Measurements from ENCODE around the gene CHST15. TPM values are rescaled to one million over a fixed set of nuclear protein-coding genes. Genes with fewer than 3 reads are reported as not detected.

Gene CHST15
- polyA plus RNA-seq, 1 experiment, result 3.2 TPM

GRCh38 chr10:123988694-123989093 lies 104.7 kb downstream of the CHST15 start:
- H3K27ac ChIP-seq (ENCODE audit: low read depth, low read length), result no peak overlapping the region
- POLR2A ChIA-PET, result no interaction called here
- H3K27me3 ChIP-seq (ENCODE audit: control insufficient read depth, insufficient read depth, low read length), result peaks cover 13% of the 10 kb centered on the region
- TF ChIP-seq, protein P1, sequence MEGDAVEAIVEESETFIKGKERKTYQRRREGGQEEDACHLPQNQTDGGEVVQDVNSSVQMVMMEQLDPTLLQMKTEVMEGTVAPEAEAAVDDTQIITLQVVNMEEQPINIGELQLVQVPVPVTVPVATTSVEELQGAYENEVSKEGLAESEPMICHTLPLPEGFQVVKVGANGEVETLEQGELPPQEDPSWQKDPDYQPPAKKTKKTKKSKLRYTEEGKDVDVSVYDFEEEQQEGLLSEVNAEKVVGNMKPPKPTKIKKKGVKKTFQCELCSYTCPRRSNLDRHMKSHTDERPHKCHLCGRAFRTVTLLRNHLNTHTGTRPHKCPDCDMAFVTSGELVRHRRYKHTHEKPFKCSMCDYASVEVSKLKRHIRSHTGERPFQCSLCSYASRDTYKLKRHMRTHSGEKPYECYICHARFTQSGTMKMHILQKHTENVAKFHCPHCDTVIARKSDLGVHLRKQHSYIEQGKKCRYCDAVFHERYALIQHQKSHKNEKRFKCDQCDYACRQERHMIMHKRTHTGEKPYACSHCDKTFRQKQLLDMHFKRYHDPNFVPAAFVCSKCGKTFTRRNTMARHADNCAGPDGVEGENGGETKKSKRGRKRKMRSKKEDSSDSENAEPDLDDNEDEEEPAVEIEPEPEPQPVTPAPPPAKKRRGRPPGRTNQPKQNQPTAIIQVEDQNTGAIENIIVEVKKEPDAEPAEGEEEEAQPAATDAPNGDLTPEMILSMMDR (IDR thresholded peaks at IDR 0.05; ENCODE audit: low read depth, low read length), result no peak
- no peaks in the 10 kb centered on the region for H3K9me3 ChIP-seq (ENCODE audit: control insufficient read depth, insufficient read depth, low read length)
- CTCF ChIA-PET, result interaction anchor here (0.8 kb wide), 1 partner anchor 400 kb away, joined by 3 read pairs; no protein-coding TSS in a partner anchor
- no peak overlapping the region for H3K4me3 ChIP-seq (ENCODE audit: low read depth, low read length)
- no peak for DNase-seq (ENCODE audit: low read depth, low spot score)

- ChIA-PET POLR2A (no interaction called here), CTCF (no interaction called here)
- H3K4me3 ChIP-seq (ENCODE audit: low read depth, low read length), result no peak overlapping the region
- DNase-seq (ENCODE audit: low read depth, low spot score), result no peak
- H3K9me3 ChIP-seq (ENCODE audit: control insufficient read depth, insufficient read depth, low read length), result no peaks in the 10 kb centered on the region
- H3K27me3 ChIP-seq (ENCODE audit: control insufficient read depth, insufficient read depth, low read length), result peaks cover 13% of the 10 kb centered on the region
- TF ChIP-seq, protein P1 (IDR thresholded peaks at IDR 0.05; ENCODE audit: low read depth, low read length), result no peak
- H3K27ac ChIP-seq (ENCODE audit: low read depth, low read length), result no peak overlapping the region
Measured at GRCh38 chr10:123986736-123987135, 106.7 kb downstream of the CHST15 start.

DNA sequence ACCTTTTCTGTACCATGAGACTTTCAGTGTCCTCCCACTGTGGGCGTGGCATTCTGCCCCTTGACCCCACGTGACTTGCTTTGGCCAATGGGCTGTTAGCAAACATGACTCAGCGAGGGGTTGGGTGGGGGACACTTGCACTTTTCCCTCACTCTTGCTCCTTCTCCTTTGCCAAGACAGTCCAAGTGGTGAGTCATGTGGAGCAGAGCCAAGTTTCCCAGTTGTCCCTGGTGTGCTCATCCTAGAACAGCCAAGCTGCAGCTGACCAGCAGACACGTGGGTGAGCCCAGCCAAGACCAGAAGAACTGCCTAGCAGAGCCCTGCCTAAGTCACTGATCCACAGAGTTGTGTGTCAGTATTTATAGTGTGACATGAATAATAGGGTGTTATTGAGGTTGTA lies 119.0 kb downstream of the CHST15 start:
- Histone ChIP-seq H3K4me3 (ENCODE audit: low read depth, low read length) (no peak overlapping the region), H3K9me3 (ENCODE audit: control insufficient read depth, insufficient read depth, low read length) (peaks cover 17% of the 10 kb centered on the region), H3K27me3 (ENCODE audit: control insufficient read depth, insufficient read depth, low read length) (peaks cover 6% of the 10 kb centered on the region), H3K27ac (ENCODE audit: low read depth, low read length) (no peak overlapping the region)
- ChIA-PET POLR2A (no interaction called here), CTCF (interaction anchor here (1.1 kb wide), 1 partner anchor 20 kb away, joined by 3 read pairs; no protein-coding TSS in a partner anchor)
- TF ChIP-seq, protein P1 (IDR thresholded peaks at IDR 0.05; ENCODE audit: low read depth, low read length), result no peak
- DNase-seq (ENCODE audit: low read depth, low spot score), result no peak

- no peak overlapping the region for H3K4me3 ChIP-seq (ENCODE audit: low read depth, low read length)
- POLR2A ChIA-PET, result no interaction called here
- no peak overlapping the region for H3K27ac ChIP-seq (ENCODE audit: low read depth, low read length)
- CTCF ChIA-PET, result no interaction called here
- peaks cover 17% of the 10 kb centered on the region for H3K9me3 ChIP-seq (ENCODE audit: control insufficient read depth, insufficient read depth, low read length)
- H3K27me3 ChIP-seq (ENCODE audit: control insufficient read depth, insufficient read depth, low read length), result peaks cover 6% of the 10 kb centered on the region
- no peak for DNase-seq (ENCODE audit: low read depth, low spot score)
- TF ChIP-seq, protein P1 (IDR thresholded peaks at IDR 0.05; ENCODE audit: low read depth, low read length), result no peak
Measured at GRCh38 chr10:123972481-123973401, 120.7 kb downstream of the CHST15 start.

- CTCF ChIA-PET, result no interaction called here
Measured at GRCh38 chr10:123970927-123971286, 122.5 kb downstream of the CHST15 start.

More at GRCh38 chr10:123970927-123971286, 122.5 kb downstream of the CHST15 start:
- Histone ChIP-seq H3K9me3 (ENCODE audit: control insufficient read depth, insufficient read depth, low read length) (peaks cover 17% of the 10 kb centered on the region), H3K27me3 (ENCODE audit: control insufficient read depth, insufficient read depth, low read length) (peaks cover 6% of the 10 kb centered on the region), H3K27ac (ENCODE audit: low read depth, low read length) (no peak overlapping the region), H3K4me3 (ENCODE audit: low read depth, low read length) (no peak overlapping the region)
- DNase-seq (ENCODE audit: low read depth, low spot score), result no peak
- POLR2A ChIA-PET, result no interaction called here
- TF ChIP-seq, protein P1 (IDR thresholded peaks at IDR 0.05; ENCODE audit: low read depth, low read length), result no peak
